Stimulated activated CD8-positive, alpha-beta memory T cell treated with anti-CD3 and anti-CD28 coated beads, Interleukin-4, amount 100 ng/mL, for 4 hours (primary cell): Measurements from ENCODE around the gene KCNA2.

Experiments
- DNase-seq, 2 donors: peaks; one replicate each; pipeline ENCODE4 v3.0.0-alpha.2; 2020; ENCODE audit warnings: low read depth in 2 of 2, low spot score in 1 of 2

The KCNA2 gene

DNA sequence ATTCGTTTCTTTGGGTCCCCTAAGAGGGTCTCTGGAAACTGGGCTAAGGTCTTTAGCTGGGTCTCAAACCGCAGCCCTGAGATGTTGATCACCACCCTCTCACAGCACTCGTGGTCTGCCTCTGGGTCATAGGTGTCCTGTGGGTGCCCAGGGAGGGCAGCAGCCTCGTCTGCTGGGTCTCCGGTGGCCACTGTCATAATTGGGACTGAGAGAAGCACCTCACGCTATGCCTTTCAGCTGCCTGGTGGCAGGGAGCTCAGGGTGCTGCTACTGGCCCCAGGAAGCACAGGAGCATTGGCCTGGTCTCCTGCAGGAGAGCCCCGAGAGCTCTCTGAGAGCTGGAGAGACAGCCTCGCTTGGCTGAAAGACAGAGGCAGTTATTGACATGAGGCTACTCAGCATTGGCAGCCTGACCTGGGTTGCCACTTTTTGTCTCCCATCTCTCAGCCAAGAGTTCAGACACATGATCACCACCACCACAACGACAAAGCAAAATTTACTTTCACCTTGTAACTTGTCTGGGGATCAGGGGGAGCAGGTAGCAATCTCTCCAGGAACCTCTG, 1.5 kb downstream of the KCNA2 start:
- DNase-seq: no peak

- no peak for DNase-seq
Observed at GRCh38 chr1:110603058-110603457, 3.1 kb downstream of the KCNA2 start.

GRCh38 chr1:110602466-110602865, 3.7 kb downstream of the KCNA2 start:
- no peak for DNase-seq

GRCh38 chr1:110601332-110601731, 4.8 kb downstream of the KCNA2 start:
- no peak for DNase-seq

DNA sequence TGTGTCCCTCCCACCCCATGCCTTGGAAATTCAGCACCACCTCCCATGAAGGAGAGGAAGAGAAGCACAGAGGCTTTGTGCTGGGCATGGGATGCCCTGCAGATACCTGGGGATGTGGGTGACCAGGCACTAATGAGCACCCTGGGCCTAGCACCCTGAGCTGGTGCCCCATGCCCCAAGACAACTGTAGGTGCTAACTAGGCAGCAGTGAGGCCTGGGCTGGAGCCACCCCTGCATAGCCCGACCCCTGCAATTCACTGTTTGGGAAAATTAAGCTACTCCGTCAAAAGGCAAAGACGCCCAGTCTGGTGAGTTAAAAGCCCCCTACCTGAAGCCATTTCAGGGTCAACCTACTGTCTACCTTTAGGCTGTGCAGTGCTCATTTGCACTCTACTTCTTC, 5.4 kb downstream of the KCNA2 start:
- DNase-seq: no peak

DNA sequence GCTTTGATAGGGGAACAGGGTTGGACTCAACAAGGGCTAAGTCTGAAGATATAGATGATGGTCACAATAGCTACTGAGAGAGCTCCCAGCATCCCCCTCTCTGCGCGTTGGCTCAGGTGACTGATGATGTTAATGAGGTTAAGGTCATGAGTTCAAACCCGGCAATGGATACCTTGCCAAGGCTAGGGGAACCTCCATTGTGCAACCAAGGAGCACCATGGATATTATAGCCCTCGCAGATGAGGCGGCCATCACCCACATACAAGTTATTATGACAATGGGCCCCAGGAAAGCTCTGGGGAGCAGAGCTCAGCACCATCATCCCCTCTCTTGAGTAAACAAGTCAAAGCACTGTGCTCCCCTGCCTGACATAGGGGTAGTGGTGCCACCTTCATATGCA, 8.2 kb downstream of the KCNA2 start:
- no peak for DNase-seq

DNA sequence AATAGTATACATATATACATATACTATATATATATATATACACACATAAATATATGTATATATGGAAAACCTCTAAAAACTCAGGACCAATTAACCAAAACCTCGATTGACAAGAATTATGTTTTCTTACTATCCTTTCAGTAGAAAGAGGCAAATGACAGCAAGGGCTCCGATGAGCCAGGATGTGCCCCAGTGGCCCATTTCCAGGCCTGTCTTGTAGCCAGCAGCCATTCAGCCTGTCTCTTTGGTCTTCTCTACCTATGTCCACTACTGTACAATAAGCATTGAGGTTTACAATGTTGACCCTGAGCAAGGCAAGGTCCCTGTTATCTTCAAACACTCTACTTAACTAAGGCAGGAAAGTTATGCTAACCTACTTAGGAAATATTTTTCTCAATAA, 9.8 kb downstream of the KCNA2 start:
- no peak for DNase-seq

GRCh38 chr1:110595353-110595710, 10.8 kb downstream of the KCNA2 start:
- no peak for DNase-seq

GRCh38 chr1:110594456-110595352, 11.5 kb downstream of the KCNA2 start:
- DNase-seq: no peak

GRCh38 chr1:110593902-110594301, 12.3 kb downstream of the KCNA2 start:
- DNase-seq: no peak

GRCh38 chr1:110591956-110592355, 14.2 kb downstream of the KCNA2 start:
- no peak for DNase-seq

DNA sequence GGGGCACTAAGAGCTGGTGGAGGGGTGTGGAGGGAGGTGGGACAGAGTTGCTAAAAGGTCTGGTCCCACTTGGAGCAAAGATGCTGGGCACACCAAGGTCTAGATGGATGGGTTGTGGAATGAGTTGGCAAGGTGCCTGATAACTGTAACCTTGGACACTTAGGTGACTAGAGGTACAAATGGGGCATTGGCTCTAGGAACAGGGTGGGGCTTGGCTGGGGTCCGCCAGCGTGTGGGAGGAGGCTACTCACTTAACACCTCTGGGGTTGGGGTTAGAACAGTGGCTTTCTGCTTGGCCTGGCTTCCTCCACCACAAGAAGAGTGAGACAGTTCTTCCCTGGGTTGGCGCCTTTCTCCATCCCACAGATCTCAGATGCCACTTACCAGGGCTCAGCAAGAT, 17.2 kb downstream of the KCNA2 start:
- no peak for DNase-seq

- no peak for DNase-seq
Observed at GRCh38 chr1:110588486-110588885, 17.7 kb downstream of the KCNA2 start.

- no peak for DNase-seq
Observed at GRCh38 chr1:110587906-110588305, 18.3 kb downstream of the KCNA2 start.

GRCh38 chr1:110585481-110585880, 20.7 kb downstream of the KCNA2 start:
- DNase-seq: no peak

DNA sequence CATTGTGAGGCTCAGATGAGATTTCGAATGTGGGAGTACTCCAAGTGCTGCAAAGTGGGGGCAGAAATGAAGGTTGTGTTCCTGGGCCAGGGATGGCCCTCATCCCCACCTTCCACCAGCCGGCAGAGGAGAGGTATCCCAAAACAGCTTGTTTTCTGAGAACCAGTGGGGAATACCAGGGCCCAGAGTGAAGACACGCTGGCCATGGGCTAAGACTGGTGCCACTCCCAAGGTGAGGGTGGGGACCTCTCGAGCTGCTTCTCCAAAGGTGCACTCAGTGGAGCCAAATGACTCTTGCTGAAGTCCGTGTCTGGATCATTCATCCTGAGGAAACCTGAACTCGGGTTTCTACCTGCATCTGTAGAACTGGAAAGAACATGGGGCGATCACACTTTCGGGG, 22.1 kb downstream of the KCNA2 start:
- DNase-seq: no peak

DNA sequence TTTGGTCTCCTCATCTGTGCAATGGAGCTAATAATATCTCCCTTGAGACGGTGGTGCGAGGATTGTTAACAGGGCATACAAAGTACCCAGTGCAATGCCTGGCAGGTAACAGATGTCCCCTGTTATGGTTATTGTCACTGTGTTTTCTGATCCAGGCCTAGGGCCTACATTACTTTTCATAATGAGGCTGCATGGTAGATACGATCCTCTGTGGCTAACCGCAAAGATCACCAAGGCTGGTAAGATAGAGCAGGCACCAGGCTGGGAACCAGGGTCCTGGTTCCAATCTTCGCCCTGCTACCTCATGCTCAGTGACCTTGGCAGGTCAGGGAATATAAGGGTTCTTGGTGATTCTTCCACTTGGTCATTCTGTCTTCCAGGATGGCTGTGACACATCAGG, 22.7 kb downstream of the KCNA2 start:
- DNase-seq: no peak

- DNase-seq: no peak
Observed at GRCh38 chr1:110582378-110582777, 23.8 kb downstream of the KCNA2 start.

DNA sequence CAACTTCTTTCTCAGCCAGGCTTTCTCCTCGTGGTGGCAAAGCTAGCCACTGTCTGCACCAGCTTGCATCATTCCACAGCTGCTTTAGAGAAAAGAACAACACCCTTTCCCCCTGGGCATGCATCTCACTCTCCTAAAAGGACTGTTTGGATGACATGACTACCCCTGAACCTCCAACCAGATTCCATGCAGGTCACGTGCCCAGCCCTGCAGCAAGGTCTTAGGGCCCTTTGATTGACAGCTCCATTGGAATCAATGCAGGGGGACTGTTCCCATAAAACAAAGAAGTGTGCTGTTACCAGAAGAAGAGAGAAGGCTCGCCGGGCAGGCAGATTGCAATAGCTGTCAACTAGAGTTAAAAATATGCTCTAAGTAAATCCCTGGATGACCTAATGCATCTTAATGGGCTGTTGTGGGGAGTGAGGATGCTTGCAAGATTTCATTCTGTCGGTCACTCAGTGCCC, 24.4 kb downstream of the KCNA2 start:
- DNase-seq: no peak

DNA sequence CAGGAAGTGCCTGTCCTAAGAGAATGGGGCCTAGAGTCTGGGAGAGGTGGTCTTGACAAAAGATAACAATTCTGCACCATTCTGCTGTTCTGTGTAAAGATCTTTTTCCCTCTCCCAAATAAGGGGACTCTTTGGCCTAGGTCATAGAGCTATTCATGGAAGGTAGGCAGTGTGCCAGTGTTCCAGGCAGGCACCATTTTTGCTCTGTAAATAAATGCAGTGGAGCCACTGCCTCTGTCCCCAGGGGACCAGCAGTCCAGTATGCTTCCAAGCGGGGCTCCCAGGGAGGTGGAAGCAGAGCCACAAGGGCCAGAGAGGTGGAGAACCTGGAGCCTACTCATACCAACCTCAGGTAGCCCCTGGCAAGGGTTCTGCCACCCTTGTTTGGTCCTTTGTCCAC, 25.9 kb downstream of the KCNA2 start:
- DNase-seq: no peak

GRCh38 chr1:110579460-110579859, 26.7 kb downstream of the KCNA2 start:
- DNase-seq: no peak

DNA sequence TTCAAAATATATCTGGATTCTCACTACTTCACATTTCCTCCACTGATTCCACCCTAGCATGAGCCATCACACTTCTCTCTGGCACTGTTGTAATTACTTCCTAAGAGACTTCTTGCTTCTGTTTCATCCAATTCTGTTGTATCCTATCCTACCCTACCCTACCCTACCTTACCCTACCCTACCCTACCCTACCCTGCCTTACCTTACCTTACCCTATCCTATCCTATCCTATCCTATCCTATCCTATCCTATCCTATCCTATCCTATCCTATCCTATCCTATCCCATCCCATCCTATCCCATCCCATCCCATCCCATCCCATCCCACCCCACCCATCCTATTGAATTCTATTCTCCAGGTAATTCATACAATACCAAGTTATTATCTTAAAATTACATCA, 29.7 kb downstream of the KCNA2 start:
- DNase-seq: no peak

GRCh38 chr1:110573314-110573713, 32.8 kb downstream of the KCNA2 start:
- DNase-seq: no peak
